A549 (cell line): Measurements from ENCODE around the gene FRMD1. TPM values are rescaled to one million over a fixed set of nuclear protein-coding genes. Genes with fewer than 3 reads are reported as not detected.
A peak's percentile ranks its signal among the peaks of the same experiment; 100 is the strongest.

Experiments used
- ATAC-seq, 2 experiments: fragments of 200-7000 bp in 1 of 2; fragments of >200 bp in 1 of 2; cut with Nextera tagmentation in 1 of 2; cut with Tn5 transposase in 1 of 2; 3 replicates each; pipeline versions ENCODE4 v1.8.0 to v1.9.1; 2018 to 2020; ENCODE audit warnings: mild to moderate bottlenecking in 1 of 2, moderate library complexity in 1 of 2
- CTCF ChIA-PET: fragments of 300-600 bp; sonication (Branson Sonifier 250); formaldehyde crosslinking; extraction: SDS; loops from one replicate; lab custom pipeline; 2021; ENCODE audit warnings: antibody characterized with exemption, inconsistent platforms; lab: Yijun Ruan, JAX
- POLR2A ChIA-PET: fragments of 350-600 bp; formaldehyde crosslinking; extraction: SDS; loops from one replicate; lab custom pipeline; 2021; ENCODE audit warnings: antibody characterized with exemption, inconsistent platforms; lab: Yijun Ruan, JAX
- DNase-seq, 2 experiments: peaks; one replicate each; pipeline versions ENCODE4 v3.0.0 to v3.0.0-alpha.2; 2011 to 2016; ENCODE audit warnings: low read depth in 1 of 2, low spot score in 1 of 2
- FAIRE-seq: peaks from 2 replicates; lab custom pipeline; 2011; peaks lifted over from hg19 to GRCh38; lab: Jason Lieb, UNC
- H3K27ac ChIP-seq, 2 experiments: fragments of >200 bp; sonication (Bioruptor Twin); formaldehyde crosslinking; 3 replicates each; pipeline ENCODE4 v1.5.1; 2016 to 2017
- H3K4me1 ChIP-seq: fragments of >200 bp; sonication (Bioruptor Twin); formaldehyde crosslinking; 3 replicates; pipeline ENCODE4 v1.6.1; 2016
- H3K4me2 ChIP-seq: fragments of >200 bp; sonication (Bioruptor Twin); formaldehyde crosslinking; 3 replicates; pipeline ENCODE4 v1.6.1; 2016
- H3K4me3 ChIP-seq: fragments of >200 bp; sonication (Bioruptor Twin); formaldehyde crosslinking; 3 replicates; pipeline ENCODE4 v1.5.1; 2016
- H3K9me3 ChIP-seq: fragments of >200 bp; sonication (Bioruptor Twin); formaldehyde crosslinking; 3 replicates; pipeline ENCODE4 v1.6.1; 2016
- BHLHE40 ChIP-seq: IDR thresholded peaks from 2 replicates; pipeline ENCODE4 v1.6.1; 2012; ENCODE audit warnings: low read depth, low read length, inconsistent platforms
- CBX8 ChIP-seq: fragments of 200-600 bp; sonication (generic); IDR thresholded peaks from 2 replicates; pipeline ENCODE4 v1.6.1; 2016
- CHD2 ChIP-seq: fragments of 150-350 bp; IDR thresholded peaks from 2 replicates; pipeline ENCODE4 v1.6.1; 2014; ENCODE audit warnings: low read length; ENCODE audit not compliant: partially characterized antibody
- CHD4 ChIP-seq: fragments of 200-600 bp; sonication (generic); IDR thresholded peaks from 2 replicates; pipeline ENCODE4 v1.6.1; 2016; ENCODE audit warnings: antibody characterized with exemption, mild to moderate bottlenecking, borderline replicate concordance
- E2F6 ChIP-seq: IDR thresholded peaks from 2 replicates; pipeline ENCODE4 v1.6.1; 2012; ENCODE audit warnings: low read depth, borderline replicate concordance
- EHMT2 ChIP-seq: fragments of 200-600 bp; sonication (generic); IDR thresholded peaks from 2 replicates; pipeline ENCODE4 v1.6.1; 2016; ENCODE audit warnings: antibody characterized with exemption, low read depth, mild to moderate bottlenecking, moderate library complexity
- ELK1 ChIP-seq: fragments of 150-350 bp; IDR thresholded peaks from 2 replicates; pipeline ENCODE4 v1.6.1; 2014; ENCODE audit warnings: low read depth, mild to moderate bottlenecking, low read length
- FOXS1 ChIP-seq: fragments of 250-450 bp; sonication (Bioruptor Pico); IDR thresholded peaks from 2 replicates; pipeline ENCODE4 v1.5.0; 2020; ENCODE audit warnings: mild to moderate bottlenecking, moderate library complexity
- GATA3 ChIP-seq: IDR thresholded peaks from 2 replicates; pipeline ENCODE4 v1.6.1; 2012; ENCODE audit warnings: borderline replicate concordance
- HES2 ChIP-seq: fragments of >200 bp; sonication (Bioruptor Twin); formaldehyde crosslinking; IDR thresholded peaks from 2 replicates; pipeline ENCODE4 v1.6.1; 2016
- HOXB5 ChIP-seq: fragments of 250-450 bp; sonication (Bioruptor Pico); IDR thresholded peaks from 2 replicates; pipeline ENCODE4 v1.5.0; 2020; ENCODE audit warnings: mild to moderate bottlenecking, moderate library complexity
- MAFK ChIP-seq: fragments of 450-650 bp; IDR thresholded peaks from 2 replicates; pipeline ENCODE4 v1.6.1; 2014; ENCODE audit not compliant: partially characterized antibody
- NFE2L2 ChIP-seq: fragments of 150-350 bp; conservative IDR thresholded peaks from 2 replicates; pipeline ENCODE4 v1.6.1; 2014; ENCODE audit warnings: low read length
- NPAS2 ChIP-seq: fragments of 250-450 bp; sonication (Bioruptor Pico); IDR thresholded peaks from 2 replicates; pipeline ENCODE4 v1.8.0; 2022; ENCODE audit warnings: mild to moderate bottlenecking, moderate library complexity, borderline replicate concordance
- NR3C1 ChIP-seq: fragments of >200 bp; sonication (Bioruptor Twin); formaldehyde crosslinking; IDR thresholded peaks from 3 replicates; pipeline ENCODE4 v1.6.1; 2017
- RCOR1 ChIP-seq: fragments of 150-350 bp; IDR thresholded peaks from 2 replicates; pipeline ENCODE4 v1.6.1; 2014; ENCODE audit warnings: antibody characterized with exemption, low read length, low read depth
- REST ChIP-seq: fragments of 200-600 bp; sonication (generic); IDR thresholded peaks from 2 replicates; pipeline ENCODE4 v1.6.1; 2016; ENCODE audit warnings: antibody characterized with exemption, mild to moderate bottlenecking, moderate library complexity
- RNF2 ChIP-seq: fragments of 200-600 bp; sonication (generic); IDR thresholded peaks from 2 replicates; pipeline ENCODE4 v1.6.1; 2016; ENCODE audit warnings: low read depth, mild to moderate bottlenecking, antibody characterized with exemption, moderate library complexity, borderline replicate concordance
- SMC3 ChIP-seq: fragments of >200 bp; sonication (Bioruptor Twin); formaldehyde crosslinking; IDR thresholded peaks from 3 replicates; pipeline ENCODE4 v1.6.1; 2018; ENCODE audit warnings: inconsistent platforms
- SREBF2 ChIP-seq: fragments of 450-650 bp; IDR thresholded peaks from 2 replicates; pipeline ENCODE4 v1.6.1; 2014; ENCODE audit warnings: mild to moderate bottlenecking, moderate library complexity
- ZNF302 ChIP-seq: fragments of 250-450 bp; sonication (Bioruptor Pico); IDR thresholded peaks from 2 replicates; pipeline ENCODE4 v1.9.0; 2021; ENCODE audit warnings: inconsistent platforms, mild to moderate bottlenecking, moderate library complexity
- WGBS: methylation state at CpG from one replicate; pipeline ENCODE4 v1.1.6; 2017; ENCODE audit errors: missing lambda C conversion rate; 5-methylcytosine and 5-hydroxymethylcytosine counted together
- polyA plus RNA-seq, 4 experiments: library from polyadenylated mRNA; depleted of rRNA in 3 of 4; stranded (reverse); fragments of >200 nt; fragmentation: RNase III in 1 of 4; extraction: RNeasy Plus Mini Kit Qiagen cat#74134 plus additional on column Dnase treatment in 1 of 4; gene quantifications; 2 replicates in 3 of 4; 3 replicates in 1 of 4; pipeline ENCODE4 v1.2.3, GENCODE V29; 2011 to 2017
- TF ChIP-seq, protein P1 (sequence below): IDR thresholded peaks from 2 replicates; pipeline ENCODE4 v1.6.1; 2012

Gene FRMD1
- polyA plus RNA-seq, 2 of the 4 experiments (the other 2 are of a cell fraction) = not detected

DNA sequence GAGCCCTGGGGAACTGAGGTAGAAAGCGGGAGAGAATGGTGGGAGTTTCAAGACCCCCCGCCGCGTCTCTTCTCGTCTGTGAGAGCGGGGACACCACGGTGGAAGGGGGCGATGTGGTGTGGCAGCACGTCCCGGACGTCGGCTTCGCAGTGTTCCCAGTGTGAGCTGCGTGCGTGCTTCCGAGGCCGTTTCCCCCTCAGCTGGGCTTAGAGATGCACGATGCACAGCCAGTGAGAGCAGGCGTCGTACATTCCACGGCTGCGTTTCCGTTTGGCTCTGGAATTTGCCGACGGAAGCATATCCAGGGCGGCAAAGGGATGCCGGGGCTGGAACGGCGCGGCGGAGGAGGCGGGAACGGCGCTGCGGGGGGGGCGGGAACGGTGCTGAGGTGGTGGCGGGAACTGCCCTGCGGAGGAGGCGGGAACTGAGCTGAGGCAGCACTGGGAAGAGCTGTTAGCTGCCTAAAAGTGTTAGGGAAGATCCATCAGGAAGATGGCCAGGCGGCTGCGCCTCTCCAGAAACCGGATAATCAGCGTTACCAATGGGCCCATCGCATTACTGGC, 43.8 kb downstream of the FRMD1 start:
- peak overlapping the region; percentile 88 for H3K4me2 ChIP-seq
- 13% methylated on average over 26 of the region's 45 CpGs for WGBS
- peaks cover 10% of the 10 kb centered on the region; the same call in 2 of the 3 replicates for H3K9me3 ChIP-seq
- peak; percentile 82 to 84 for ATAC-seq
- H3K4me3 ChIP-seq = peak overlapping the region; percentile 53
- CTCF ChIA-PET = no interaction called here
- TF ChIP-seq NFE2L2 = no peak
- no peak for TF ChIP-seq RCOR1
- TF ChIP-seq CBX8 = no peak
- peak; percentile 82 for TF ChIP-seq MAFK
- 0 out of 2 replicates have a peak, but pooled peaks have one; percentile 29 for TF ChIP-seq HOXB5
- peak; percentile 98 for TF ChIP-seq E2F6
- TF ChIP-seq, protein P1, sequence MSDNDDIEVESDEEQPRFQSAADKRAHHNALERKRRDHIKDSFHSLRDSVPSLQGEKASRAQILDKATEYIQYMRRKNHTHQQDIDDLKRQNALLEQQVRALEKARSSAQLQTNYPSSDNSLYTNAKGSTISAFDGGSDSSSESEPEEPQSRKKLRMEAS = peak; percentile 95
- TF ChIP-seq, all 56 proteins: peak for 4
- FAIRE-seq (no peak), DNase-seq (peak; percentile 41 to 69)
- POLR2A ChIA-PET = interaction anchor here (0.6 kb wide), 1 partner anchor 27 kb away, joined by 4 read pairs; no protein-coding TSS in a partner anchor
- peaks cover 4% of the 10 kb centered on the region; the same call in 1 of the 3 replicates for H3K4me1 ChIP-seq
- peak overlapping the region; percentile 57 to 83 for H3K27ac ChIP-seq

- POLR2A ChIA-PET = no interaction called here
- WGBS = 92% methylated on average over 18 of the region's 18 CpGs
- CTCF ChIA-PET = no interaction called here
- H3K9me3 ChIP-seq = peaks cover 4% of the 10 kb centered on the region; the same call in 1 of the 3 replicates
- H3K27ac ChIP-seq = peak overlapping the region in 1 of 2 experiments; percentile 83; a peak in 3 of 6 replicates
- TF ChIP-seq NPAS2 (CRISPR knock-in tag) = no peak
- no peak for TF ChIP-seq SMC3
- no peak for TF ChIP-seq BHLHE40
- TF ChIP-seq NR3C1 = no peak
- no peak for TF ChIP-seq HES2
- no peak for TF ChIP-seq CBX8
- no peak for TF ChIP-seq ZNF302 (CRISPR knock-in tag)
- TF ChIP-seq RNF2 = no peak
- TF ChIP-seq ELK1 = no peak
- TF ChIP-seq FOXS1 (CRISPR knock-in tag) = no peak
- TF ChIP-seq GATA3 = no peak
- TF ChIP-seq EHMT2 = no peak
- TF ChIP-seq CHD2 = no peak
- TF ChIP-seq REST = no peak
- TF ChIP-seq CHD4 = no peak
- no peak for TF ChIP-seq SREBF2
- TF ChIP-seq, all 56 proteins: peak for 0
- H3K4me1 ChIP-seq = peaks cover 4% of the 10 kb centered on the region; the same call in 1 of the 3 replicates
- H3K4me2 ChIP-seq = peak overlapping the region; percentile 88
- no peak overlapping the region for H3K4me3 ChIP-seq
- no peak for FAIRE-seq
- no peak for DNase-seq
- no peak for ATAC-seq
Measured at GRCh38 chr6:168034537-168034936, 44.5 kb downstream of the FRMD1 start.
